Keratinocyte (primary cell): Measurements from ENCODE around the gene ATP1A2.

Experiments
- EZH2 ChIP-seq: IDR thresholded peaks from one replicate; pipeline ENCODE4 v1.6.1; 2012; ENCODE audit warnings: inconsistent platforms, mild to moderate bottlenecking, low read length, moderate library complexity
- TF ChIP-seq, protein P1 (sequence below), 3 experiments: IDR thresholded peaks in 1 of 3; conservative IDR thresholded peaks in 1 of 3; optimal IDR thresholded peaks in 1 of 3; 2 replicates in 2 of 3; 3 replicates in 1 of 3; pipeline versions ENCODE3 to v1.5.1; 2011; ENCODE audit warnings: low read length in 3 of 3, mild to moderate bottlenecking in 3 of 3, moderate library complexity in 2 of 3, control low read depth in 1 of 3, inconsistent platforms in 1 of 3; ENCODE audit not compliant: insufficient read depth in 2 of 3; ENCODE audit errors: extremely low read depth in 1 of 3

DNA sequence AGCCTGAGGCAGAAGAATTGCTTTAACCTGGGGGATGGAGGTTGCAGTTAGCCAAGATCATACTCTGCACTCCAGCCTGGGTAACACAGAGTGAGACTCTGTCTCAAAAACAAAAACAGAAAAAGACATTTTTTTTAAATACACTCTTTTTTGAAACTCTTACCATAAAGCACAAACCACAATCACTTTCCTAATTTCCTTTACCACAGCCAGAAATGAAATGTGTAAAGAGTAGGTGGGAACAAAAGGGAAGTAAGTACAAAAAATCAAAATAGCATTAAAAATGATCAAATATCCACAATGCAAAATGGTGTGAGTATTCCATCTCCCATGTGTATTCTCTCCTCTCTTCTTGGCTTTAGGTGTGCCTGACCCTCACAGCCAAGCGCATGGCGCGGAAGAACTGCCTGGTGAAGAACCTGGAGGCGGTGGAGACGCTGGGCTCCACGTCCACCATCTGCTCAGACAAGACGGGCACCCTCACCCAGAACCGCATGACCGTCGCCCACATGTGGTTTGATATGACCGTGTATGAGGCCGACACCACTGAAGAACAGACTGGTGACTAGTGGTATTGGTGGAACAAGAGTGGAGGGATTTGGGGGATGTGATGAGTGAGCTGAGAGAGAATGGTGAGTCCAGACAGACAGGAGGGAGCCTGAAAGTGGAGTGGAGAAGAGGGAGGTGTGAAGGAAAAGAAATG lies 50.8 kb downstream of the ATP1A2 start:
- TF ChIP-seq, protein P1, sequence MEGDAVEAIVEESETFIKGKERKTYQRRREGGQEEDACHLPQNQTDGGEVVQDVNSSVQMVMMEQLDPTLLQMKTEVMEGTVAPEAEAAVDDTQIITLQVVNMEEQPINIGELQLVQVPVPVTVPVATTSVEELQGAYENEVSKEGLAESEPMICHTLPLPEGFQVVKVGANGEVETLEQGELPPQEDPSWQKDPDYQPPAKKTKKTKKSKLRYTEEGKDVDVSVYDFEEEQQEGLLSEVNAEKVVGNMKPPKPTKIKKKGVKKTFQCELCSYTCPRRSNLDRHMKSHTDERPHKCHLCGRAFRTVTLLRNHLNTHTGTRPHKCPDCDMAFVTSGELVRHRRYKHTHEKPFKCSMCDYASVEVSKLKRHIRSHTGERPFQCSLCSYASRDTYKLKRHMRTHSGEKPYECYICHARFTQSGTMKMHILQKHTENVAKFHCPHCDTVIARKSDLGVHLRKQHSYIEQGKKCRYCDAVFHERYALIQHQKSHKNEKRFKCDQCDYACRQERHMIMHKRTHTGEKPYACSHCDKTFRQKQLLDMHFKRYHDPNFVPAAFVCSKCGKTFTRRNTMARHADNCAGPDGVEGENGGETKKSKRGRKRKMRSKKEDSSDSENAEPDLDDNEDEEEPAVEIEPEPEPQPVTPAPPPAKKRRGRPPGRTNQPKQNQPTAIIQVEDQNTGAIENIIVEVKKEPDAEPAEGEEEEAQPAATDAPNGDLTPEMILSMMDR (optimal IDR thresholded peaks at IDR 0.05 in 1 of 3, IDR thresholded peaks at IDR 0.05 in 1 of 3, conservative IDR thresholded peaks at IDR 0.05 in 1 of 3; ENCODE audit: extremely low read depth in 1 of 3, insufficient read depth in 2 of 3, low read length in 3 of 3) = no peak
- no peak for TF ChIP-seq EZH2
